Measurements from ENCODE around the gene MYOCD. TPM values are rescaled to one million over a fixed set of nuclear protein-coding genes. Genes with fewer than 3 reads are reported as not detected.

MYOCD gene
- total RNA-seq, 1 experiment from 2014 or later = 1.2 TPM

- TF ChIP-seq, protein P1, sequence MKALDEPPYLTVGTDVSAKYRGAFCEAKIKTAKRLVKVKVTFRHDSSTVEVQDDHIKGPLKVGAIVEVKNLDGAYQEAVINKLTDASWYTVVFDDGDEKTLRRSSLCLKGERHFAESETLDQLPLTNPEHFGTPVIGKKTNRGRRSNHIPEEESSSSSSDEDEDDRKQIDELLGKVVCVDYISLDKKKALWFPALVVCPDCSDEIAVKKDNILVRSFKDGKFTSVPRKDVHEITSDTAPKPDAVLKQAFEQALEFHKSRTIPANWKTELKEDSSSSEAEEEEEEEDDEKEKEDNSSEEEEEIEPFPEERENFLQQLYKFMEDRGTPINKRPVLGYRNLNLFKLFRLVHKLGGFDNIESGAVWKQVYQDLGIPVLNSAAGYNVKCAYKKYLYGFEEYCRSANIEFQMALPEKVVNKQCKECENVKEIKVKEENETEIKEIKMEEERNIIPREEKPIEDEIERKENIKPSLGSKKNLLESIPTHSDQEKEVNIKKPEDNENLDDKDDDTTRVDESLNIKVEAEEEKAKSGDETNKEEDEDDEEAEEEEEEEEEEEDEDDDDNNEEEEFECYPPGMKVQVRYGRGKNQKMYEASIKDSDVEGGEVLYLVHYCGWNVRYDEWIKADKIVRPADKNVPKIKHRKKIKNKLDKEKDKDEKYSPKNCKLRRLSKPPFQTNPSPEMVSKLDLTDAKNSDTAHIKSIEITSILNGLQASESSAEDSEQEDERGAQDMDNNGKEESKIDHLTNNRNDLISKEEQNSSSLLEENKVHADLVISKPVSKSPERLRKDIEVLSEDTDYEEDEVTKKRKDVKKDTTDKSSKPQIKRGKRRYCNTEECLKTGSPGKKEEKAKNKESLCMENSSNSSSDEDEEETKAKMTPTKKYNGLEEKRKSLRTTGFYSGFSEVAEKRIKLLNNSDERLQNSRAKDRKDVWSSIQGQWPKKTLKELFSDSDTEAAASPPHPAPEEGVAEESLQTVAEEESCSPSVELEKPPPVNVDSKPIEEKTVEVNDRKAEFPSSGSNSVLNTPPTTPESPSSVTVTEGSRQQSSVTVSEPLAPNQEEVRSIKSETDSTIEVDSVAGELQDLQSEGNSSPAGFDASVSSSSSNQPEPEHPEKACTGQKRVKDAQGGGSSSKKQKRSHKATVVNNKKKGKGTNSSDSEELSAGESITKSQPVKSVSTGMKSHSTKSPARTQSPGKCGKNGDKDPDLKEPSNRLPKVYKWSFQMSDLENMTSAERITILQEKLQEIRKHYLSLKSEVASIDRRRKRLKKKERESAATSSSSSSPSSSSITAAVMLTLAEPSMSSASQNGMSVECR (CRISPR knock-in tag; IDR thresholded peaks at IDR 0.05; ENCODE audit: borderline replicate concordance) = peak; percentile 68; the same call in 1 of the 2 replicates
- TF ChIP-seq ZNF416 (CRISPR knock-in tag; IDR thresholded peaks at IDR 0.05) (no peak), FOXK1 (CRISPR knock-in tag; IDR thresholded peaks at IDR 0.05) (peak; percentile 8; the same call in 1 of the 2 replicates), SP1 (CRISPR knock-in tag; conservative IDR thresholded peaks at IDR 0.05) (0 out of 2 replicates have a peak, but pooled peaks have one; percentile 29), FOXP1 (CRISPR knock-in tag; IDR thresholded peaks at IDR 0.05; ENCODE audit: borderline replicate concordance) (peak; percentile 9; the same call in 1 of the 2 replicates), TEAD1 (CRISPR knock-in tag; IDR thresholded peaks at IDR 0.05) (peak; percentile 58; the same call in 1 of the 2 replicates)
- TF ChIP-seq, protein P2, sequence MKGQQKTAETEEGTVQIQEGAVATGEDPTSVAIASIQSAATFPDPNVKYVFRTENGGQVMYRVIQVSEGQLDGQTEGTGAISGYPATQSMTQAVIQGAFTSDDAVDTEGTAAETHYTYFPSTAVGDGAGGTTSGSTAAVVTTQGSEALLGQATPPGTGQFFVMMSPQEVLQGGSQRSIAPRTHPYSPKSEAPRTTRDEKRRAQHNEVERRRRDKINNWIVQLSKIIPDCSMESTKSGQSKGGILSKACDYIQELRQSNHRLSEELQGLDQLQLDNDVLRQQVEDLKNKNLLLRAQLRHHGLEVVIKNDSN (CRISPR knock-in tag; IDR thresholded peaks at IDR 0.05) = peak; percentile 41
- TF ChIP-seq, protein P3, sequence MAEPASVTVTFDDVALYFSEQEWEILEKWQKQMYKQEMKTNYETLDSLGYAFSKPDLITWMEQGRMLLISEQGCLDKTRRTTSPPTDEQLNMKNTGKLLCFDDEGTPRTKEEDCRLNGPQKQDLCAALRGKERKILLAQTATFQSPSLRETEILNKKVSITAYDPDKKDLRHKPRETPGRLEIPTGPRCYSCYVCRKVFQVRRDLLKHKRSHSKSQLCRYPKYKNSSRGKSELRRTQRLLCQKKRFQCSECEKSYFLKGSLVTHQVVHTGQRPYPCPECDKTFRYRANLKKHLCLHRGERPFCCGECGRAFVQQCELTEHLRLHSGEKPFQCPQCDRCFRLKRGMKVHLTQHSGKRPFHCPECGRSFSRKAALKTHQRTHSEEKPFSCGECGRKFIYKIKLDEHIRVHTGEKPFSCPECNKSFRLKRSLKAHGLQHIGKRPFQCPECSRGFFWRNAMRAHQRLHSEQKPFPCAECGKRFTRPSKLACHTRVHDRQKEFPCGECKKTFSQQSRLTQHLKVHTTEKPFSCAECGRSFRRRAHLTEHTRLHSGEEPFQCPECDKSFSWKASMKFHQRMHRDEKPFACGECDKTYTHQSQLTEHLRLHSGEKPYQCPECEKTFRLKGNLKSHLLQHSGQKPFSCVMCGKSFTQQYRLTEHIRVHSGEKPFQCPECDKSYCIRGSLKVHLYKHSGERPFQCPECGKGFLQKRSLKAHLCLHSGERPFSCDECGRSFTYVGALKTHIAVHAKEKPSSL (CRISPR knock-in tag; conservative IDR thresholded peaks at IDR 0.05) = no peak
Measured at GRCh38 chr17:12789481-12790248, 124.0 kb downstream of the MYOCD start, which contains the start of gene ARHGAP44 (continued).

GRCh38 chr17:12790249-12791106, 124.8 kb downstream of the MYOCD start:
- DNase-seq (ENCODE audit: low spot score) (peak; percentile 12), ATAC-seq (peak; percentile 12; the same call in 1 of the 2 replicates)
- Mint-ChIP-seq H3K27ac (peak overlapping the region; percentile 75), H3K9me3 (no peaks in the 10 kb centered on the region), H3K36me3 (no peaks in the 10 kb centered on the region), H3K4me1 (peaks cover 33% of the 10 kb centered on the region), H3K4me3 (peak overlapping the region; percentile 95), H3K27me3 (ENCODE audit: low read depth) (peaks cover 13% of the 10 kb centered on the region)
- 0 out of 2 replicates have a peak, but pooled peaks have one; percentile 9 for TF ChIP-seq FOXP1 (CRISPR knock-in tag; IDR thresholded peaks at IDR 0.05; ENCODE audit: borderline replicate concordance)
- TF ChIP-seq TEAD1 (CRISPR knock-in tag; IDR thresholded peaks at IDR 0.05) = 0 out of 2 replicates have a peak, but pooled peaks have one; percentile 2
- TF ChIP-seq MAX (CRISPR knock-in tag; IDR thresholded peaks at IDR 0.05) = 0 out of 2 replicates have a peak, but pooled peaks have one; percentile 36
- TF ChIP-seq, protein P4, sequence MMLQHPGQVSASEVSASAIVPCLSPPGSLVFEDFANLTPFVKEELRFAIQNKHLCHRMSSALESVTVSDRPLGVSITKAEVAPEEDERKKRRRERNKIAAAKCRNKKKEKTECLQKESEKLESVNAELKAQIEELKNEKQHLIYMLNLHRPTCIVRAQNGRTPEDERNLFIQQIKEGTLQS (CRISPR knock-in tag; conservative IDR thresholded peaks at IDR 0.05) = no peak
- CTCF ChIA-PET = interaction anchor here (1.0 to 1.9 kb wide), 3 partner anchors 9 to 448 kb away, joined by 3 to 10 read pairs (median 3); no protein-coding TSS in a partner anchor
- POLR2A ChIA-PET = interaction anchor here (0.7 to 1.2 kb wide), 4 partner anchors 16 to 227 kb away, joined by 3 read pairs; partner anchors contain the start of gene ELAC2
